GM12801 (cell line): ENCODE data around the gene PIGN.

Experiments used
- TF ChIP-seq, protein P1 (sequence below): IDR thresholded peaks from one replicate; pipeline ENCODE4 v1.5.1; 2011; ENCODE audit warnings: control low read depth; ENCODE audit not compliant: insufficient read length; ENCODE audit errors: extremely low read depth

The PIGN gene

DNA sequence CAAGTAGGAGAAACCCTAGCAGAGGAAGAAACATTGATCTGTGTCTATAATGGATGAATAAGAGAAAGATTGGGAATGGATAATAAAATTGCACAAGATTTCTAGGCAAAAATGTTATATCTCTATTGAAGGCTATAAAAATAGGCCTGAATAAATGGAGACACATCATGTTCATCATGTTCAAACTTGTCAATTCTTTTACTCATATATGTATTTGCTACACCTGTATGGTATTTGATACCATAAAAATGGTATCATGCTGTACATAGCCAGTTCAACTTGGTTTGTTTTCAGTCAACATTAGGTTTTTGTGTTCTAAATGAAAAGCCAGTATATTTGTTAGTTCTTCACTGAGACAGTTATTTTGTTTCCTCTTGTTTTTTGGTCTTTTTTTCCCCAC lies 161.9 kb downstream of the PIGN start:
- TF ChIP-seq, protein P1, sequence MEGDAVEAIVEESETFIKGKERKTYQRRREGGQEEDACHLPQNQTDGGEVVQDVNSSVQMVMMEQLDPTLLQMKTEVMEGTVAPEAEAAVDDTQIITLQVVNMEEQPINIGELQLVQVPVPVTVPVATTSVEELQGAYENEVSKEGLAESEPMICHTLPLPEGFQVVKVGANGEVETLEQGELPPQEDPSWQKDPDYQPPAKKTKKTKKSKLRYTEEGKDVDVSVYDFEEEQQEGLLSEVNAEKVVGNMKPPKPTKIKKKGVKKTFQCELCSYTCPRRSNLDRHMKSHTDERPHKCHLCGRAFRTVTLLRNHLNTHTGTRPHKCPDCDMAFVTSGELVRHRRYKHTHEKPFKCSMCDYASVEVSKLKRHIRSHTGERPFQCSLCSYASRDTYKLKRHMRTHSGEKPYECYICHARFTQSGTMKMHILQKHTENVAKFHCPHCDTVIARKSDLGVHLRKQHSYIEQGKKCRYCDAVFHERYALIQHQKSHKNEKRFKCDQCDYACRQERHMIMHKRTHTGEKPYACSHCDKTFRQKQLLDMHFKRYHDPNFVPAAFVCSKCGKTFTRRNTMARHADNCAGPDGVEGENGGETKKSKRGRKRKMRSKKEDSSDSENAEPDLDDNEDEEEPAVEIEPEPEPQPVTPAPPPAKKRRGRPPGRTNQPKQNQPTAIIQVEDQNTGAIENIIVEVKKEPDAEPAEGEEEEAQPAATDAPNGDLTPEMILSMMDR: no peak

DNA sequence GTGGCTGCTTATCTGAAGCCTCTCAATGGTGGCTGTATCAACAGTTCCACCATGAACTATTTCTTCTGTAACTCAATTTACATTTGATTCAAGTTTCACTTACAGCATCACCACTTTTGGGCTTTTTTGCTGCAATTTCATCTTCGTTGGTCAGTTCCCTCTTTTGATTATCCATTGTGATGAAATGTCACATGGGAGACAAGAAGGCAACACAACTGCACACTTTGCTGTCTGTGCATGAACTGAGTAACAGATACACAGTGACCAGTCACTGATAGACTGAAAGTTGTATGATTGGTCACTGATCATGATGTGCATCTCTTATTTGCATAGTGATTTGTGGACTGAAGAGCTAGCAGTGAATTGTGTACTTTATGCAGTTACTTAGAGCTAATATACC lies 163.3 kb downstream of the PIGN start:
- TF ChIP-seq, protein P1: no peak

DNA sequence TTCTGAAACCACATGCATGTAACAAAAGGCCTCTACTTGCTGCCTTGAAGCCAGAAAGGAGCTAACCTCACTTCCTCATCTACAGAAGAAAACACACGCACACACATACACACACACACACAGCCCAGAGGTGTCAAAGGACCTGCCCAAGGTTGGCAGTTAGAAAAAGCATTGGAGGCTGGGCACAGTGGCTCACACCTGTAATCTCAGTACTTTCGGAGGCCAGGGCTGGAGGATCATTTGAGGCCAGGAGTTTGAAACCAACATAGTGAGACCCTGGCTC lies 168.2 kb downstream of the PIGN start:
- TF ChIP-seq, protein P1: no peak

DNA sequence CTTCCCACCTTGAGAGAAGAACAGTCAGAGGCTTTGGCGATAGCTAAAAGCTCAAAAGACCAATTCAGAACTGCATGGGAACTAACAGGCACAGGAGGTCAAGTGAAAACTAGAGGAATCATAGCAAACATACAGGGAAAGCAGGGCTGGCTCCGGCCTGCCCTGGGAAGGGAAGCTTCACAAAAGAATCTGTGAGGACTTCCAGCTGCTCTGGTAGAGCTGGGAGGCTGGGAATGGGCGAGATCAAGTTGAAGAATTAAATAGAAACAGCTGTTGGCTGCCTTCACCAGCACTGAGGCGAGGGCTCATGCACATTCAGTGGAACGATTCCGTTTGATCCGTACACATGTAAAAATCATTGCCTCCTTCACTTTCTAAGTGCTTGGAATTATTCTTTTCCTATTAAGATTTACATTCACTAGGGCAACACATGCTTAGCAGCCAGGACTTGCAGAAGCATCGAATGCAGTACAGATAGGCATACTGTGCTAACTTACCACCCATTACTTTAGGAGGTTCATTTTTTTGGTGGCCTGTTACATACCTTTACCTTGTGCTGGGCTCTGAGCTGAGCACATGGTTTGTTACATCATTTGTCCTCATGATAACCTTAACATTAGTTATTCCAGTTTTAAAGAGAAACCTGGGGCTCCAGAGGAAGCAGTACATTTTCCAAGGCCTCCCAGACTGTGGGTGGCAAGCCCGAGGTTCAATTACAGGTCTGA lies 168.7 kb downstream of the PIGN start:
- TF ChIP-seq, protein P1: no peak

DNA sequence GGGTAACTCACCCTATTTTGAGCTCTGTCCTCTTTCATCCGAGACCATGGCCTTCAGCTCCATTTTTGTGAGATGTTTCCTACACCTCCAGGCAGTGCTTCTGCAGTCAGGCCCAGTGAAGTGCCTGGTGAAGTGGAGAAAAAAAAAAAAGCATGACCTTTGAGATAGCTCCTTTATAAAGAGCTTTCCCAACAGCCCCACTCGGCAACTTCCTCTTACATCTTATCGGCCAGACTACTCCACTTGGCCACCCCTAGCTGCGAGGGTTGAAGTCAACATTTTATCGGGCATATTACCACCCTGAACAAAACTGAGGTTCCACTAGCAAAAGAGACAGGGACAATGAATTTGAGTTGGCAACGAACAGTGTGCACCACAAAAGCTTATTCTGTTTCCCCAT lies 169.2 kb downstream of the PIGN start:
- TF ChIP-seq, protein P1: no peak

DNA sequence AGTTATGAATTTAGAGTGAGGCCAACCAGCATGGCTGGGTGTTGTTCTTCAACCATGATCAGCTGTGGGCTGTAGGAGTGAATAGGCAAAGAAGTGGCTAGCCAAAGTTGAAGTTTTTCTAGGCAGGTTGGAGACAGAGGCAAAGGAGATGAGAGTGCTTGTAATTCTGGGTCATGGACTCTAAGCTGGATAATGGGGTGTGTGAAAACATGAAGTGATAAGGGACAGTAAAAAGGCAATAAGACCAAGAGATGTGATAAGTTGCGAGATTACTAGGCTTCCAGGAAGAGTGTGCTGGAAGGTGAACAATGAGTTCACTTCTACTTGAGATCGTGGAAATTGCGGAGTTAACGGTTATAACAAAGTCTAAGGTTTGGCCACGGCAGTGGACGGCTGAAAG lies 175.4 kb downstream of the PIGN start:
- TF ChIP-seq, protein P1: no peak

DNA sequence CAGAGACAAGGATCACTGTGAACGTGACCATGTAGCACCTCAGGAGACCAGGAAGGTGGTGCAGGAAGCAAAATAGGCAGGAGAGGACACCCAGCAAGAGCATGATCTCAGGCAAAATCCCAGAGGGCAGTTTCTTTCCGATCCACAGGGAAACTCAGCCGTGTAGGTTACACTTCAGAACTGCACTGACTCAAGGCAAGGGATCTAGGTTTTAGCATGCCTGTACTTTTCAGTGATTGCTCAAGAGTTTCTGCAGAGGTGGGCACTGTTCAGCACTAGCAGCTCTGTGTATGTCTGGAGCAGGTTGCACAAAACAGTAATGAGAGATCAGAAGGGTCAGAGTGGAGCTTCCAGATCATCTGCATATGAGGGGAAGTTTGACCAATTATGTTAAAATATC lies 177.3 kb downstream of the PIGN start:
- TF ChIP-seq, protein P1: no peak
